NCI-H748 treated with DMSO at 0.1 percent for 48 hours (cell line): ENCODE results near the gene ZFPM1.
"Not testable (repeated sequence)": the region's sequence is repeated elsewhere in the genome, so short reads cannot be mapped to it uniquely, and the experiment has no call there.

Experiments
- DNase-seq: peaks from one replicate; lab custom pipeline; 2025; lab: John Stamatoyannopoulos, UW

Gene ZFPM1

GRCh38 chr16:88453217-88453531 lies at the start of gene ZFPM1:
Gene ZFPM1 (plus strand): TSS chr16:88453280. CDS start chr16:88453639, 359 bp downstream.
- no peak for DNase-seq

DNA sequence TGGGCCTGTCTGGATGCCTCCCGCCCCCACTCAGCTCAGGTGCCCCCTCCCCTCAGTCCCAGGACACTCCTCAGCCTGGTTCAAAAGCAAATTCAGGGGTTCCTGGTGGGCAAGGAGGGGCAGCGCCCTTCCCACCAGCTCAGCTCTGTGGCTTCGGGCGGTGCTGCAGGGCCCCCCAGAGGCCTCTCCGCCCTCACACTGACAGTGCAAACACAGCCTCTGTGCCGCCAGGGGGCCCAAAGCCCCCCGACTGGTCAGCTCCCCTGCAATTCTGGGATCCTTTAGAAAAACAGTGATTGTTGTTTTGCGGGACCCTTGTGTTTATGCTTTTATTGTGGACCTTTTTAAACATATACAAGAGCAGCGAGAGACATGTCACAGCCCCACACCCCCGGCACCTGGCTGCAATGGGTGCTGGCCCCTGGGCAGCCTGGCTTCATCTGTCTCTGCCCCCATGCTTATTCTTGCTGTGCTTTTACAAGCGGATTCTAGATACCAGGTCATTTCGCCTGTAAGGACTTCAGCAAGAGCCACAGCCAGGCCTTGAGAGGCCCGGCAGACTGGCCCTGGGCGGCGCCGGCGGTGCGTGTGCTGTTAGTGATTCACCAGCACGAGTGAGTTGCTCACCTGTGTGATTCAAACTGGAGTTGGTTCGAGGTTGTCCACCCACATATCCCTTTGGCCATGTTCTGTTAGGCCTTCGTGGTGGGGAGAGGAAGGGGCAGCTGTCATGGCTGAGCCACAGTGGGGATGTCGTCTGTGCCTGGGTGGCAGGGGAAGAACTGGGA lies 49.1 kb upstream of the ZFPM1 start:
- no peak for DNase-seq

DNA sequence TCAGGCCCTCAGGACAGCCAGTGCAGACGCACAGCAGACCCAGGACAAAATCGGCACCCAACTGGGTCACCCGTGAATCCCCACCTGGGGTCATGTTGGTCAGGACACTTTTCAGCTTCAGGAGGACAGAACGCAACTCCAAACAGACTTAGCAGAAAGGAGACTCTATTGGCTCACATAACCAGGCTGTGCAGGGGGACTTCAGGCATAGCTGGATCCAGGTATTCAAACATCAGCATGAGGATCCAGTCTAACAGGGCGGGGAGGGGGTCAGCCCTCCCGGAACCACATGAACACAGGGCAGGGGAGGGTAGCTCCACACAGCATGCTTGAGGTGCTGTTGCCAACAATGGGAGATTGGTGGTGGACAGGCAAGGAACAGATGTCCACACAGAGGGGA lies 48.3 kb upstream of the ZFPM1 start:
- no peak for DNase-seq

DNA sequence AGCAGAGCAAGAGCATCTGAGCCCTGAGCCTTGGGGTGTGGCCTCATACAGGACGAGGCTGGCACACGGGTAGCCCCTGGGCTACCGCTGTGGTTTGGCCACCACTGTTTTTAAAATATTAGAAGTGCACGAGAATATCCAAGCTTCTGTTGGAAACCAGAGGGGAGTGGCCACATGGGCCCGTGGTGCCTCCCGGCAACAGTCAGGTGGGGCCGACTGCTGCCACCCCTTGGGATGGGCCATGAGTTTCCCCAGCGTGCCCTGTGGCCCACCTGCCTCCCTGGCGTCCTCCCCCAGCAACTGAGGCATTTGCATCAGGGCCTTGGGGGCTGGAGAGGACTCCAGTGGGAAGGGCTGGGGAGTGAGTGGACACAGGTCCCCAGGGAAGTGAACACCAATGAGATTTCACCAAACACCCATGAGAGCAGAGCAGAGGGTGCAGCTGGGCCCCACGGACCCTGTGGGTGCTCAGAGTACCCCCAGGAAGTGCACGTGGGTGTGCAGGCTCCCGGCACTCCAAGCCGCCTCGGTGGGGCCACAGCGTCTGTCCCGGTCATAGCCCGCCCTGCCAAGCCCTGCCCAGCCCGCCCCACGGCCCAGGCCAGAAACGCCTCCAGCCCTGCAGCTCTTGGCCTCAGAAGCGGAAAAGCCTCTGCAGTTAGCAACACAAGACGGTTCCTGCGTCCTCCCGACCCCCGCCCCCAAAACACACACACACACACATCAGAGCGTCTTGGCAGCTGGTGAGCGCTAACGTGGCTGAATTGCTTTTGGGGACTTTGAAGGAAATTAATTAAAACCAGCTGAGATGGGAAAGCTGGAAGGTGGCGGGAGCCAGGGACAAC lies 47.6 kb upstream of the ZFPM1 start:
- DNase-seq: no peak

GRCh38 chr16:88406096-88407041 lies 46.7 kb upstream of the ZFPM1 start:
- DNase-seq: no peak

DNA sequence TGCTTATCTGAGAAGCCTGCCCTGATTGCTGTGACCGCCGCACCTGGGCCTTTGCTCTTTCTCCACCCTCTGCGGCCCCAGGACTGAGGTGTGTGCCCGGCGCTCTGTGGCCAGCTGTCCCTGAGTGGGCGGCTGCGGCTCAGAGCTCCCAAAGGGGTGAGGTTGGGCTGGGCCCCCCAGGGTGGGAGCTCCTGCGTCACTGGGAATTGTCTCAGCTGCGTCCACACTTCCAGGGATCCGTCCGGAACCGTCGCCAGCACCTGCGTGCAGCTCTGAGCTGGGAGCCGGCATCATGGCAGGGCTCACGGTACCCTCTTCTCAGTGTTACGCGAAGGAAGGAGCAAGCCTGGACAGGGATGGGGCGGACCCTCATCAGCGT lies 46.0 kb upstream of the ZFPM1 start:
- DNase-seq: no peak

DNA sequence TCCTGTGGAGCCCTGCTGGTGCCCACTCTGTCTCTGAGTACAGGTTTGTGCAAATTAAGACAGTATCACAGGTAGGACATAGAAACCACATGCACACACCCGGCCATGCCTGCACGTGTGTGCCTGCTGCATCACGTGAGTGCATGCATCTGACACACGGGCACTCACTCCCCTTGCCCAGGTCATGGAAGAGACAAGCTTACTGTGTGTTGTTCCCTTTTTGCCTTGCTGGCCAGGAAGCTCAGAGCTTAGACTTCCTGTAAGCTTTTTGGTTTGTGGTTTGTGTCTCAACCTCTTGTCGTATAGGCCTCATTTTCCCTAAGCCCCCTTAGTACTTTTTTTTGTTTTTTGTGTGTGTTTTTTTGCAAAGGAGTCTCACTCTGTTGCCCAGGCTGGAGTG lies 45.3 kb upstream of the ZFPM1 start:
- DNase-seq: no peak

DNA sequence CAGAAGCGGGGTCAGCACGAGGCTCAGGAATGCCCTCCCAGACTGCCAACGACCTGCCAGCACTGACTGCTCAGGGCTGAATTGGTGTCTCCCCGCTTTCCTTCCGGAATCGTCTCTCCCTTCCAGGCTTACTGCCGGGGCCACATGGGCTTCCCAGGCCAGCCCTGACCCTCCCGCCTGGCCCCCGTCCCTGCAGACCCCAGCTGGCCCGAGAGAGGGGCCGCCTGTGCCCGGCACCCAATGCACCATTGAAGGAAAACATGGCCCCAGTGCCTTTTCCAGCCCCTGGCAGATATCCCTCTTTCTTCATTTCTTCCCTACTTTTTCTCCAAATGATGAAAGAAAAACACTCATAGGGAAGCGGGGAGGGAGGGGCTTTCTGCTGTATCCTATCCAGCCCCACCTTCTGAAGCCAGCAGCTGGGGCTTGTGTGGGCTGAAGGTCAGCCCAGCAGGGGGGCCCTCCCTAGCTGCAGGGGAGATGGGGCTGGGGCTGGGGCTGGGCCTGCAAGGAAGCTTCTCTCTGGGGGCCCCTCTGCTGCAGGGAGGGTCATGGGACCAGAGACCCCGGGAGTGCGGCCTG lies 44.4 kb upstream of the ZFPM1 start:
- DNase-seq: no peak

- DNase-seq: no peak
These were observed 43.6 kb upstream of the ZFPM1 start for GRCh38 chr16:88409296-88410065.

DNA sequence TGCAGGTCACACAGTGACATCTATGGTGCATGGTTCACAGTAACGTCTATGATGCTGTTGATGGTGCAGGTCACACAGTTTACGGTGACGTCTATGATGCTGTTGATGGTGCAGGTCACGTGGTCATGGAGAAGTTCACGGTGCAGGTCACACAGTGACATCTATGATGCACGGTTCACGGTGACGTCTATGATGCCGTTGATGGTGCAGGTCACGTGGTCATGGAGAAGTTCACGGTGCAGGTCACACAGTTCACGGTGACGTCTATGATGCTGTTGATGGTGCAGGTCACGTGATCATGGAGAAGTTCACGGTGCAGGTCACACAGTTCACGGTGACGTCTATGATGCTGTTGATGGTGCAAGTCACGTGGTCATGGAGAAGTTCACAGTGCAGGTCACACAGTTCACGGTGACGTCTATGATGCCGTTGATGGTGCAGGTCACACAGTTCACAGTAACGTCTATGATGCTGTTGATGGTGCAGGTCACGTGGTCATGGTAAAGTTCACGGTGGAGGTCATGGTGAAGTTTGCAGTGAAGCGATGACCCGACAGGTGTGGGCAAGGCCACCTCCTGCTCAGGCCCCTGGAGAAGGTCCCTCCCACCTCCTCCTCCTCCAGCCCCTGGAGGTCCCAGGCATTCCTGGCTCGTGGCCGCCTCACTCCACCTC lies 42.6 kb upstream of the ZFPM1 start:
- DNase-seq: not testable (repeated sequence)

GRCh38 chr16:88411951-88412576 lies 41.0 kb upstream of the ZFPM1 start:
- DNase-seq: no peak

- DNase-seq: no peak
These were observed 40.3 kb upstream of the ZFPM1 start for GRCh38 chr16:88412766-88413165.

- DNase-seq: no peak
These were observed 39.8 kb upstream of the ZFPM1 start for GRCh38 chr16:88413231-88413630.

GRCh38 chr16:88413631-88414030 lies 39.4 kb upstream of the ZFPM1 start:
- no peak for DNase-seq

DNA sequence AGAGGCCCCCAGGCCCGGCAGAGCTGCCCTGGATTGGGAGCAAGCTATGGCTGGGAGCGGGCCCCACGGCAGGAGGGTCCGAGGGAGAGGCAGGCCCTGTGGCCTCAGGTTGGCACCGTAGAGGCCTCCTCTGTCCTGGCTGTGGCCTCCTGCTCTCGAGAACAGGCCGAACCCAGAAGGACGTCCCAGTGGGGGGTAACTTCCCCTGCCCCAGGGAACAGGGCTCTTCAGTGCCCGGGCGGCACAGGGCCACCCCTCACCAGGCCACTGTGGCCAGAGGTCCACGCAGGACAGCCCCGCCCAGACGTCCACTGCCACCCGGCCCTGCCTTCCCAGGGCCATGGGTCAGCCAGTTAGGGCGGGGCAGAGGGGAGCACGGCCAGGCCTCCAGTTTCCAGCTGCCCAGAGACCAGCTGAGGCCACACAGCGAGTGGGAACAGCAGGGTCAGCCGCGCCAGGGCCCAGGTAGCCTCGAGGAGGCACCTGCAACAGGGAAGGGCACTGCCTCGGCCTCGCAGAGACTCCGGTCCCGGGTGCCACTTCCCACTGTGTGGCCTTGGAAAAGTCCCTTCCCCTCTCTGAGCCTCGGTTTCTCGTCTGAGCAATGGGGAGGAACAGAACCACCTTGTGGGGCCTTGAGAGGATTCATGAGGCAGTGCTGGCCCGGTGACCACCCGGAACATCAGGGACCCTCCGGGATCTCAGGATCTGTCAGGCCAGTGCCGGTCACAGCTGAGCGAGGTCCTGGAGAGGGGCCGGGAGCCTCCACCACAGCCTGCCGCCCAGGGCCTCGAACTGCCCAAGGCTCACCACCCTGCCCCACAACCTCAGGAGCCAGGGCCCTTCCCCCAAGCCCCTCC lies 38.3 kb upstream of the ZFPM1 start:
- DNase-seq: no peak

DNA sequence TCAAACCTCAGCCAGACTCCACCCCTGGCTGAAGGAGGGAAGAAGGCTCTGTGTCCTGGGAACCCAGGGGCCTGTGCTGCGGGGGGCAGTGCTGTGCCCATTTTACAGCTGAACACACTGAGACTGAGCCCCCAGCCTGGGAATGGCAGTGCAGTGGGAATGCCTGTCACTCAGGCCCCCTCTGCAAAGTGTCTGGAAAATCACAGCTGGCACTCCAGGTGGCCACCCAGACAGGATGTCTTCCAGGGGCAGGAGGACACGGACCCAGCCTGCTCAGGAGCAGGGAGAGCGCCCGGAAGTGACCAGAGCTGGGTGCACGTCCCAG lies 37.7 kb upstream of the ZFPM1 start:
- no peak for DNase-seq

DNA sequence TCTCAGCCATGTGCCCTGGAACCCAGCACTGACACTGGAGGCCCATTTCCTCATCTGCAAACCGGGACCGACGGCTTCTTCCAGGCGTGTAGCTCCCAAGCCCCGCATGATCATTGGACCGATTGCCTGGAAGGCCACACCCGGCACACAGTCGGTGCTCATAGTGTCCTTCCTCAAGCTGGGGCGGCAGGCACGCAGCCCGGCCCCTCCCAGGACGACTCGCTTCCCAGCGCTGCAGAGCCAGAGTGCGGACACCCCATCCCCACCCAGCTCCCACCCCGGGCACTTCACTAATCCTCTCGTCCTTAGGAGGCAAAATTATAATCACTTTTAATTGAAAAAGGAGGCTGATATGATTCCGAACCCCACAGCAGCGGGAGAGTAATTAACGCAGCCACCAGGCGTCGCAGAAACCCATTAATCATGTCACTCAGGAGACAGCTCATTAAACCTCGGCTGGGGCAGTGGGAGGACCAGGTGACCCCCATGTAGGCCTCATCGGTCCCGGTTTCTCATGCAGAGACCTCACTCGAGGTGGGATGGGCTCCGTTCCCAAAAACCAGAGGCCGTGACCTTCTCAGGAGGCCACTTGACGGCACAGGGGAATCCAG lies 37.3 kb upstream of the ZFPM1 start:
- no peak for DNase-seq

GRCh38 chr16:88416686-88417085 lies 36.4 kb upstream of the ZFPM1 start:
- DNase-seq: no peak
